Esophagus (tissue), 2 donors: ENCODE results near the gene GLIS1. TPM values are rescaled to one million over a fixed set of nuclear protein-coding genes. Genes with fewer than 3 reads are reported as not detected.

Experiments
- H3K27ac ChIP-seq, 2 donors: one replicate each; pipeline ENCODE4 v1.5.1; 2013; ENCODE audit warnings: low read depth in 2 of 2, mild to moderate bottlenecking in 2 of 2, inconsistent platforms in 1 of 2, low read length in 1 of 2, moderate library complexity in 1 of 2
- H3K27me3 ChIP-seq, 2 donors: one replicate each; pipeline ENCODE4 v1.6.1; 2013; ENCODE audit warnings: low read length in 2 of 2, control low read depth in 1 of 2, mild to moderate bottlenecking in 1 of 2; ENCODE audit not compliant: insufficient read depth in 2 of 2, control insufficient read depth in 1 of 2
- H3K36me3 ChIP-seq, 2 donors: one replicate each; pipeline ENCODE4 v1.6.1; 2013; ENCODE audit warnings: low read length in 1 of 2; ENCODE audit not compliant: control insufficient read depth in 2 of 2, insufficient read depth in 2 of 2
- H3K4me1 ChIP-seq, 2 donors: one replicate each; pipeline ENCODE4 v1.6.1; 2013; ENCODE audit warnings: low read length in 1 of 2; ENCODE audit not compliant: control insufficient read depth in 2 of 2, insufficient read depth in 2 of 2
- H3K4me3 ChIP-seq, 2 donors: one replicate each; pipeline ENCODE4 v1.5.1; 2013; ENCODE audit warnings: low read length in 2 of 2, mild to moderate bottlenecking in 2 of 2, low read depth in 1 of 2, moderate library complexity in 1 of 2
- H3K9me3 ChIP-seq, 2 donors: one replicate each; pipeline ENCODE4 v1.6.1; 2013; ENCODE audit warnings: mild to moderate bottlenecking in 2 of 2, low read depth in 1 of 2, low read length in 1 of 2, moderate library complexity in 1 of 2; ENCODE audit not compliant: control insufficient read depth in 2 of 2, insufficient read depth in 1 of 2
- WGBS, 2 donors: extraction: QIAGEN DNeasy Blood & Tissue Kit; methylation state at CpG; one replicate each; pipeline ENCODE4 v1.1.7; 2013; 5-methylcytosine and 5-hydroxymethylcytosine counted together
- polyA plus RNA-seq, 2 donors: library from polyadenylated mRNA; stranded (reverse); fragments of 200-250 nt; gene quantifications; one replicate each; pipeline ENCODE4 v1.2.3, GENCODE V29; 2013
- donor health status: healthy with polysubstance abuse.
- donor health status: Bipolar disorder and iron deficiency.

GLIS1 gene
- polyA plus RNA-seq, 2 donors: 0.18 TPM

DNA sequence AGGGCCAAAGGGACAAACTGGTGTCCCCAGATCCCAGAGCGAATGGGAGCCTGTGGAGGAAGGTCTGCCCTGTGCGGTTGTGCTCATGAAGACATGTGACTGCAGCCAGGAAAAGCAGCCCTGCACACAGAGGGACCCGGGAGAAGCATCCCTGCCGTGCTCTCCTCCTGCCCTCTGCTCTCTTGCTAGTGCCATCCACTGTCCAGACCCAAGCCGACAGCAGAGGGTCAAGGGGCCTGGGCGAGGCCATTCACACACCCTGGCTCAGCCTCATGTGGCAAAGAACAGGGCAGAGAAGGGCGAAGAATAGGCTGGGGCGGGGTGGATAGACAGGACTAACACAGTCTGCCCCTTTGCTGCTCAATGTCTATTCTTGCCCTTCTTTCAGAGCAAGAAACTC is 262.4 kb downstream of the GLIS1 start:
- Histone ChIP-seq H3K27me3 (no peaks in the 10 kb centered on the region), H3K36me3 (no peaks in the 10 kb centered on the region), H3K27ac (no peak overlapping the region), H3K4me1 (no peaks in the 10 kb centered on the region), H3K4me3 (no peak overlapping the region), H3K9me3 (no peaks in the 10 kb centered on the region)
- 82 to 85% methylated on average over 8 of the region's 8 CpGs for WGBS, 2 donors

- no peaks in the 10 kb centered on the region for H3K36me3 ChIP-seq
- no peaks in the 10 kb centered on the region for H3K27me3 ChIP-seq
- H3K27ac ChIP-seq: no peak overlapping the region
- H3K4me1 ChIP-seq: peaks cover 0 to 2% of the 10 kb centered on the region in 2 donors
- no peak overlapping the region for H3K4me3 ChIP-seq
- 69 to 76% methylated on average over 7 of the region's 7 CpGs for WGBS, 2 donors
- H3K9me3 ChIP-seq: no peaks in the 10 kb centered on the region
Observed at GRCh38 chr1:53475664-53476063, 263.3 kb downstream of the GLIS1 start.

DNA sequence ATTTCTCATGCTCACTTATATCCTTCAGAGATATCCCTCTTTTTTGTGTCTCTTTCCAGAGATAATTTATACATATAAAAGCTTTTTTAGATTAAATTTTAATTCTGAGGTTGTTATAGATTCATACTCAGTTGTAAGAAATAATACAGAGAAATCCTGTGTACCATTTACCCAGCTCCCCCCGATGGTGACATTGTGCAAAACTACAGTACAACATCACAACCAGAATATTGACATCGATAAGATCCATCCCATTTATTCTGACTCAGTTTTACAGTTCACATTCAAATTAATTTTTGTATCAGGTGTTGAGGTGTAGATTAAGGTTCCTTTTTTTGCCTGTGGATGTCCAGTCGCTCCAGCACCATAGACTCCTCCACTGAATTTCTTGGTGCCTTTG is 265.5 kb downstream of the GLIS1 start:
- H3K4me1 ChIP-seq: peaks cover 2 to 3% of the 10 kb centered on the region in 2 donors
- H3K27ac ChIP-seq: no peak overlapping the region
- H3K4me3 ChIP-seq: no peak overlapping the region
- no peaks in the 10 kb centered on the region for H3K27me3 ChIP-seq
- no peaks in the 10 kb centered on the region for H3K9me3 ChIP-seq
- H3K36me3 ChIP-seq: no peaks in the 10 kb centered on the region
- WGBS, 2 donors: 83 to 85% methylated on average over 3 of the region's 3 CpGs

GRCh38 chr1:53471000-53471399 is 268.0 kb downstream of the GLIS1 start:
- Histone ChIP-seq H3K27ac (no peak overlapping the region), H3K27me3 (no peaks in the 10 kb centered on the region), H3K4me1 (peaks cover 2 to 3% of the 10 kb centered on the region in 2 donors), H3K9me3 (no peaks in the 10 kb centered on the region), H3K4me3 (no peak overlapping the region), H3K36me3 (no peaks in the 10 kb centered on the region)
- WGBS, 2 donors: 93 to 95% methylated on average over 9 of the region's 9 CpGs

DNA sequence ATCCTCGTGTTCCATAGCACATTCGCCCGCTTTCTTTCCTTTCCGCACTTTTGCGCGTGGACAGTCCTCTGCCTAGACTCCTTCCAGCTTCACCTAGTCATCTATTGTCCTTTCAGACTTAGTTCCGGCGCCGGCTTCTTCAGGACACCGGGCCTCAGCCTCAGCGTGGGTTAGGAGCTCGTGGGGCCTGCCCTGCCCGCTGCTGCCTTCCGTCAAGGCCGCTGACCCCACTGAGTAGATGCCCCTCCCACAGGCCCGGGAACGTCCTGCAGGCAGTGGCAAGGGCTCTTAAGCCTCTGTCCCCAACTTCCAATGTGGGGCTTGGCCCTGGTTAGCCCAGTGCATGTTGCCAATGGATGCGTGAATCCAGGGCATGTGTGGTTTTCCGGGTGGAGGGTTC is 268.4 kb downstream of the GLIS1 start:
- Histone ChIP-seq H3K27ac (no peak overlapping the region), H3K4me1 (peaks cover 2 to 3% of the 10 kb centered on the region in 2 donors), H3K9me3 (no peaks in the 10 kb centered on the region), H3K36me3 (no peaks in the 10 kb centered on the region), H3K27me3 (no peaks in the 10 kb centered on the region), H3K4me3 (no peak overlapping the region)
- 69 to 78% methylated on average over 19 of the region's 19 CpGs for WGBS, 2 donors

DNA sequence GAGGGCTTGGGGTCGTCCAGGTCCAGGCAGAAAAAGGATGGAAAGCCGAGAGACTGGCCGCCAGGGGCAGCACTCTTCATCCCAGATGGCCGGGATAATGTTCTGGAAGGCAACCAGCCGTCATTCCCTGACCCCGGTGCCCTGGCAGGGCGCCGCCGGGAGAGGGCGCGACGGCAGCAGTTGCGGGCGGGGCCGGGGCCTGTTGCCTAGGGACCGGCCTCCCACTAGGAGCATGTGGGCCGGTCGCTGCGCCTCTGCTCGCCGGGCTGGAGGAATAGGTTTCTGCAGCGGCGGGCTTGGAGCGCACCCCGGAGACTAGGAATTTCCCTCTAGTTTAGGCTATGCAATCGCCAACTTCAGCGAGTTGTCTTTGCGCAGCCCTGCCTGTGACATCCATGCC is 268.8 kb downstream of the GLIS1 start:
- H3K4me3 ChIP-seq: no peak overlapping the region
- H3K9me3 ChIP-seq: no peaks in the 10 kb centered on the region
- 9 to 18% methylated on average over 27 to 28 of the region's 28 CpGs for WGBS, 2 donors
- H3K27me3 ChIP-seq: no peaks in the 10 kb centered on the region
- no peak overlapping the region for H3K27ac ChIP-seq
- H3K36me3 ChIP-seq: no peaks in the 10 kb centered on the region
- H3K4me1 ChIP-seq: peaks cover 2 to 3% of the 10 kb centered on the region in 2 donors

- Histone ChIP-seq H3K4me3 (no peak overlapping the region), H3K27ac (no peak overlapping the region), H3K36me3 (no peaks in the 10 kb centered on the region), H3K9me3 (no peaks in the 10 kb centered on the region), H3K27me3 (no peaks in the 10 kb centered on the region), H3K4me1 (peaks cover 2 to 3% of the 10 kb centered on the region in 2 donors)
- 92 to 93% methylated on average over 5 of the region's 5 CpGs for WGBS, 2 donors
Observed at GRCh38 chr1:53469373-53469772, 269.6 kb downstream of the GLIS1 start.

DNA sequence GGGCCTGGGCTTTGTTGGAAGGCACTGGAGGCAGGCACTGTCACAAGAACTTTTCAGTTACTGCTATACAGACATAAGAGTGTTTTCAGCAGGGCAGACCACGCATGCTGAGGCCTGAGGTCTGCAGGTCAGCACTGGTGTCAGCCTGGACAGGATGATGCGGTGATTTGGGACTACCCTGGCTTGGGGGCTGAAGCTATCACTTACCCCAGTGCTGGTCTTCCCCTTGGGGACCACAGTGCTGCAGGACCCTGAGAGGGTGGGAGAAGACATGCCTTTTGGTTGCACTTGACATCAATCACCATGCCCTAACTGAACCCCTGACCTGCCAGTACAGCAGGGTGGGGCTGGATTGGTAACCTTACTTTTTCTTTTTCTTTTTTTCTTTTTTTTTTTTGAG is 270.6 kb downstream of the GLIS1 start:
- Histone ChIP-seq H3K4me3 (no peak overlapping the region), H3K36me3 (no peaks in the 10 kb centered on the region), H3K27ac (no peak overlapping the region), H3K27me3 (no peaks in the 10 kb centered on the region), H3K4me1 (peaks cover 2 to 3% of the 10 kb centered on the region in 2 donors), H3K9me3 (no peaks in the 10 kb centered on the region)
- WGBS, 2 donors: 91 to 96% methylated on average over 2 of the region's 2 CpGs

DNA sequence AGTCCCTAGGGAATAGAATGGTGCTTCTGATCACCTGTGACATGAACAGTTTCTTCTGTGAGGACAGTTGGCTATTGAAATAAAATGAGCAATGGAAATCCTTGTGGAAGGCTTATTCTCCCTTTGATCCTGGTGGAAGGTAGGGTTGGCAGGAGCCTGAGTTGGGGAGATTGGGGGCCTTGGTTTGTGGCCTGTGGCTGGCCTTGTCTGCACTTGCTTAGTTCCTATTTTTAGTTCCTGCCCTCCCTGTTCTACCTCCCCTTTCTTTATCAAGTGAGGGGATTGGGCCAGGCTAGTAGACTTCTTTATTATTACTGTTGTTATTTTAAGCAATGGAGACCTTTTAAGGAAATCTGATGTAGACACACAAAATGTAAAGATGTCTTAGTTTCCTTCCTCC is 271.6 kb downstream of the GLIS1 start:
- no peaks in the 10 kb centered on the region for H3K9me3 ChIP-seq
- no peak overlapping the region for H3K4me3 ChIP-seq
- H3K27ac ChIP-seq: no peak overlapping the region
- H3K36me3 ChIP-seq: no peaks in the 10 kb centered on the region
- H3K27me3 ChIP-seq: no peaks in the 10 kb centered on the region
- H3K4me1 ChIP-seq: peaks cover 2 to 3% of the 10 kb centered on the region in 2 donors

- Histone ChIP-seq H3K27ac (no peak overlapping the region), H3K4me3 (no peak overlapping the region), H3K27me3 (no peaks in the 10 kb centered on the region), H3K9me3 (no peaks in the 10 kb centered on the region), H3K36me3 (no peaks in the 10 kb centered on the region), H3K4me1 (peaks cover 0 to 1% of the 10 kb centered on the region in 2 donors)
- 59 to 72% methylated on average over 4 of the region's 4 CpGs for WGBS, 2 donors
Observed at GRCh38 chr1:53465023-53465957, 273.7 kb downstream of the GLIS1 start.
